Activated naive CD4-positive, alpha-beta T cell treated with anti-CD3 and anti-CD28 coated beads, Interleukin-2, amount 50 U/mL, for 24 hours (primary cell): ENCODE results near the gene KCNMA1.

Experiments
- H3K27ac Mint-ChIP-seq: one replicate; pipeline ENCODE4 v1.8.0; 2021; ENCODE audit warnings: mild to moderate bottlenecking, mixed read lengths
- H3K27me3 Mint-ChIP-seq: one replicate; pipeline ENCODE4 v1.8.0; 2021; ENCODE audit warnings: mixed read lengths
- H3K36me3 Mint-ChIP-seq: one replicate; pipeline ENCODE4 v1.8.0; 2021; ENCODE audit warnings: mixed read lengths
- H3K4me1 Mint-ChIP-seq: one replicate; pipeline ENCODE4 v1.8.0; 2021; ENCODE audit warnings: mixed read lengths
- H3K4me3 Mint-ChIP-seq: one replicate; pipeline ENCODE4 v1.8.0; 2021; ENCODE audit warnings: mild to moderate bottlenecking, mixed read lengths
- H3K9me3 Mint-ChIP-seq: one replicate; pipeline ENCODE4 v1.8.0; 2021; ENCODE audit warnings: mixed read lengths

Gene KCNMA1

GRCh38 chr10:77075926-77076325, 561.7 kb downstream of the KCNMA1 start:
- H3K9me3 Mint-ChIP-seq = no peaks in the 10 kb centered on the region
- no peaks in the 10 kb centered on the region for H3K36me3 Mint-ChIP-seq
- no peaks in the 10 kb centered on the region for H3K27me3 Mint-ChIP-seq
- H3K27ac Mint-ChIP-seq = no peak overlapping the region
- H3K4me3 Mint-ChIP-seq = no peak overlapping the region
- H3K4me1 Mint-ChIP-seq = no peaks in the 10 kb centered on the region

- Mint-ChIP-seq H3K36me3 (no peaks in the 10 kb centered on the region), H3K4me3 (no peak overlapping the region), H3K27ac (no peak overlapping the region), H3K4me1 (no peaks in the 10 kb centered on the region), H3K9me3 (no peaks in the 10 kb centered on the region), H3K27me3 (no peaks in the 10 kb centered on the region)
These were observed 563.4 kb downstream of the KCNMA1 start for GRCh38 chr10:77074104-77074624.

- Mint-ChIP-seq H3K36me3 (no peaks in the 10 kb centered on the region), H3K27me3 (no peaks in the 10 kb centered on the region), H3K4me3 (no peak overlapping the region), H3K4me1 (no peaks in the 10 kb centered on the region), H3K27ac (no peak overlapping the region), H3K9me3 (no peaks in the 10 kb centered on the region)
These were observed 564.0 kb downstream of the KCNMA1 start for GRCh38 chr10:77073663-77073960.

- no peaks in the 10 kb centered on the region for H3K27me3 Mint-ChIP-seq
- H3K4me1 Mint-ChIP-seq = no peaks in the 10 kb centered on the region
- no peaks in the 10 kb centered on the region for H3K36me3 Mint-ChIP-seq
- no peaks in the 10 kb centered on the region for H3K9me3 Mint-ChIP-seq
- H3K4me3 Mint-ChIP-seq = no peak overlapping the region
- H3K27ac Mint-ChIP-seq = no peak overlapping the region
These were observed 564.6 kb downstream of the KCNMA1 start for GRCh38 chr10:77072836-77073662.

GRCh38 chr10:77072361-77072835, 565.2 kb downstream of the KCNMA1 start:
- no peak overlapping the region for H3K27ac Mint-ChIP-seq
- H3K4me1 Mint-ChIP-seq = no peaks in the 10 kb centered on the region
- H3K4me3 Mint-ChIP-seq = no peak overlapping the region
- no peaks in the 10 kb centered on the region for H3K27me3 Mint-ChIP-seq
- no peaks in the 10 kb centered on the region for H3K9me3 Mint-ChIP-seq
- H3K36me3 Mint-ChIP-seq = no peaks in the 10 kb centered on the region

GRCh38 chr10:77071956-77072355, 565.7 kb downstream of the KCNMA1 start:
- Mint-ChIP-seq H3K36me3 (no peaks in the 10 kb centered on the region), H3K9me3 (no peaks in the 10 kb centered on the region), H3K4me1 (no peaks in the 10 kb centered on the region), H3K27me3 (no peaks in the 10 kb centered on the region), H3K4me3 (no peak overlapping the region), H3K27ac (no peak overlapping the region)

GRCh38 chr10:77071001-77071511, 566.6 kb downstream of the KCNMA1 start:
- Mint-ChIP-seq H3K4me1 (no peaks in the 10 kb centered on the region), H3K36me3 (no peaks in the 10 kb centered on the region), H3K27ac (no peak overlapping the region), H3K27me3 (no peaks in the 10 kb centered on the region), H3K4me3 (no peak overlapping the region), H3K9me3 (no peaks in the 10 kb centered on the region)

GRCh38 chr10:77070346-77070745, 567.3 kb downstream of the KCNMA1 start:
- Mint-ChIP-seq H3K9me3 (no peaks in the 10 kb centered on the region), H3K27ac (no peak overlapping the region), H3K4me3 (no peak overlapping the region)

GRCh38 chr10:77068969-77069368, 568.6 kb downstream of the KCNMA1 start:
- Mint-ChIP-seq H3K27me3 (no peaks in the 10 kb centered on the region), H3K4me1 (no peaks in the 10 kb centered on the region), H3K9me3 (no peaks in the 10 kb centered on the region), H3K4me3 (no peak overlapping the region), H3K36me3 (no peaks in the 10 kb centered on the region), H3K27ac (no peak overlapping the region)

More at GRCh38 chr10:77070346-77070745, 567.3 kb downstream of the KCNMA1 start:
- Mint-ChIP-seq H3K4me1 (no peaks in the 10 kb centered on the region), H3K36me3 (no peaks in the 10 kb centered on the region), H3K27me3 (no peaks in the 10 kb centered on the region)

- Mint-ChIP-seq H3K4me3 (no peak overlapping the region), H3K9me3 (no peaks in the 10 kb centered on the region), H3K27me3 (no peaks in the 10 kb centered on the region), H3K36me3 (no peaks in the 10 kb centered on the region), H3K4me1 (no peaks in the 10 kb centered on the region), H3K27ac (no peak overlapping the region)
These were observed 569.3 kb downstream of the KCNMA1 start for GRCh38 chr10:77068272-77068671.

GRCh38 chr10:77062381-77062780, 575.2 kb downstream of the KCNMA1 start:
- Mint-ChIP-seq H3K27ac (no peak overlapping the region), H3K4me3 (no peak overlapping the region), H3K27me3 (no peaks in the 10 kb centered on the region), H3K36me3 (no peaks in the 10 kb centered on the region), H3K4me1 (no peaks in the 10 kb centered on the region), H3K9me3 (no peaks in the 10 kb centered on the region)

GRCh38 chr10:77060913-77061312, 576.7 kb downstream of the KCNMA1 start:
- H3K27ac Mint-ChIP-seq = no peak overlapping the region
- no peaks in the 10 kb centered on the region for H3K4me1 Mint-ChIP-seq
- no peaks in the 10 kb centered on the region for H3K9me3 Mint-ChIP-seq
- no peak overlapping the region for H3K4me3 Mint-ChIP-seq
- H3K27me3 Mint-ChIP-seq = no peaks in the 10 kb centered on the region
- H3K36me3 Mint-ChIP-seq = no peaks in the 10 kb centered on the region

- Mint-ChIP-seq H3K4me1 (no peaks in the 10 kb centered on the region), H3K4me3 (no peak overlapping the region), H3K27me3 (peaks cover 6% of the 10 kb centered on the region), H3K27ac (no peak overlapping the region), H3K36me3 (no peaks in the 10 kb centered on the region), H3K9me3 (no peaks in the 10 kb centered on the region)
These were observed 581.0 kb downstream of the KCNMA1 start for GRCh38 chr10:77056650-77057049.

GRCh38 chr10:77052593-77052992, 585.0 kb downstream of the KCNMA1 start:
- H3K27ac Mint-ChIP-seq = no peak overlapping the region
- H3K36me3 Mint-ChIP-seq = no peaks in the 10 kb centered on the region
- no peak overlapping the region for H3K4me3 Mint-ChIP-seq

GRCh38 chr10:77051837-77052236, 585.8 kb downstream of the KCNMA1 start:
- Mint-ChIP-seq H3K9me3 (no peaks in the 10 kb centered on the region), H3K4me1 (no peaks in the 10 kb centered on the region), H3K27me3 (peaks cover 6% of the 10 kb centered on the region), H3K36me3 (no peaks in the 10 kb centered on the region), H3K4me3 (no peak overlapping the region), H3K27ac (no peak overlapping the region)

More at GRCh38 chr10:77052593-77052992, 585.0 kb downstream of the KCNMA1 start:
- Mint-ChIP-seq H3K4me1 (no peaks in the 10 kb centered on the region), H3K9me3 (no peaks in the 10 kb centered on the region), H3K27me3 (peaks cover 6% of the 10 kb centered on the region)

GRCh38 chr10:77049896-77050295, 587.7 kb downstream of the KCNMA1 start:
- Mint-ChIP-seq H3K27ac (no peak overlapping the region), H3K4me3 (no peak overlapping the region), H3K36me3 (no peaks in the 10 kb centered on the region), H3K4me1 (no peaks in the 10 kb centered on the region), H3K9me3 (no peaks in the 10 kb centered on the region), H3K27me3 (peaks cover 6% of the 10 kb centered on the region)
